HG02798 (cell line): ENCODE results near the gene ETFA.
"Not testable (repeated sequence)": the region's sequence is repeated elsewhere in the genome, so short reads cannot be mapped to it uniquely, and the experiment has no call there.

Experiments used
- ATAC-seq: cut with Tn5 transposase; IDR thresholded peaks from one replicate; pipeline ENCODE4 v1.9.1; 2021; ENCODE audit warnings: mild to moderate bottlenecking; ENCODE audit not compliant: unreplicated experiment, poor library complexity

The ETFA gene

DNA sequence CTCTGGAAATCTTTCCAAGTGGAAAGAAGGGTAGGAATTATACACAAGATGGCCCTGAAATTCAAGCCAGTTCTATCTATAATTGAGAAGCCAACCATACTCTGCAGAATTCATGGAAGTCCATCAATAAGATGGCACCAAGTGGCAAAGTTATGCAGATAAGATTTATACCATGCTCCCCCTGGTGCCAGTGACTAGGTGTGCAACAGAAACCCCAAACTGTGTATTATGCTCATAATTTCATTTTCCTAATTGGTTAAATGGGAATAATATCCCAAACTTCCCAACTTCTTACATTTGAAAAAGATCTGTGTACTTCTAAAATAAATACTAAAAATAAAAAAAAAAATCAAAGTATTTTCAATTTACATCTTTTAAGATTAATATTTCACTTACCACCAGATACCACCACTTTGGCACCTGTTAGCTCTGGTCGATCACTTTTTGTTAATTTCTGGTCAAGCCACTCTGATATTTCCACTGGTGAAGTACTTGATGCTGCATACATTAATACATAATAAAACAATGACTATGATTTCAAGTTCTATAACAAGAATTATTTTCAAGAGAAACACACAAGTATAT lies 25.9 kb downstream of the ETFA start:
- no peak for ATAC-seq

DNA sequence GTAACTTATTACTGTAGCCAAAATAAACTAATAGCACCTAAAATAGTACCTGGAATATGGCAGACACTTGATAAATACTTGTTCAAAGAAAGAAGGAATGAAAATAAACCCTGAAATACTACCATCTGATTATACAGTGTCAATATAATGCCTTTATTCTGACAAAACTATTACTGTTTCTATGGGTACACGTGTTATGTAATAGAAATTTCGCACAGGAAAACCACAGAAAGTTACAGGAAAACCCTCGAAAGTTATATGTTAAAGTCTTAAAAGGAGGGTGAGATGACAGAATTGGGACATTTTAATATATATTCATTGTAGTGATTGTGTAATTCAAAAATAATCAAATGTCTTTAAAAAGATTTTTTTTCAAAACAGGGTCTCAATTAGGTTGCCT lies 28.8 kb downstream of the ETFA start:
- ATAC-seq, result no peak

DNA sequence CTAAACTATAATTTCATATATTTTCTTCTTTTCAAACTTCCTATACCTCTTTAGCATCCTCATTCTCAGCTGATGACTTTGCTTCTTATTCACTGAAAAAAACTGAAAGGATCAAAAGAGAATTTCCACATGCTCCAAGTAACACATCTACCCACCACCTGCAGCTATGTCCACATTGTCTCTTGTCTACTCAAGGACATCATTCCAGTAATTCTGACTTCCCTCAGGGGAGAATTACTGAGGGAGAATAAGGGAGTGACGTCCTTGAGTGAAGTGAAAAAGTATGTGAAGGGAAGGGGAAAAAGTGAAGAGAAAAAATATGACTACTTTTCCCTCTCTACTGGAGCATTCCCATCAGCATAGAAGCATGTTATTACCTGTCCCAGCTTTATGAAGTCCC lies 32.6 kb downstream of the ETFA start:
- ATAC-seq, result no peak

DNA sequence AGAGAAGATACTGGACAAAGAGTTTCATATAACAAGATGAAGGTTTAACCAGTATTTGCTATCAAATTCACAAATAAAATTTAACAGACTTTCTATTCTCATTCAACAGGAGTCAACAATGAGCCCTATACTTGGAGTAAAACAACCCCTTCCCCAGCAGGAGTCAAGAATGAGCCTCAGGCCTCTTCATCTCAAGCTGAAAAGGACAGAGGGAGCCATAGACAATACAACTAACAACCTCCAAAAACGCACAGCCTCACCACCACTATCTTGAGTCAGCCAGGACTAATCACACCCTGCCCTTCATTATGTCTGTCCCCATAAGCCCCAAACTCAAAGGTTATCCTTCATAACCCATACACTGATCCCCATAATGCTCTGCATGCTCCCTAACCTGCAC lies 36.4 kb downstream of the ETFA start:
- ATAC-seq, result no peak

DNA sequence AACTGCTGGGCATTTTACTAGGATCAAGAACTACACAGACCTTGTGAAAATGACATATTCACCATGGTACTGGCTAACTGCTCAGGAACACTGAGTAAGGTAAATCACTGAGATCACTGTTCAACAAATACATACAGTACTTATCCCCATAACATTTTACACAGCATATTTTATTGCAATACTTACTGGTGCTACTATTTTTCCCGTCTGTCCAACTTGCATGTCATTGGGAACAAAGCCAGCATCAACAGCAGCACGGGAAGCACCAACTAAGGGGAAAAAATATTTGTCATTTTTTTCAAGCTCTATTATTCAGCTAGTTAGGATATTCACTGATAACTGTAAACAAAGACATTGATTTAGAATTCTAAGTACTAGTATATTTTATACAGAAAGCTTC lies 37.0 kb downstream of the ETFA start:
- ATAC-seq, result no peak

DNA sequence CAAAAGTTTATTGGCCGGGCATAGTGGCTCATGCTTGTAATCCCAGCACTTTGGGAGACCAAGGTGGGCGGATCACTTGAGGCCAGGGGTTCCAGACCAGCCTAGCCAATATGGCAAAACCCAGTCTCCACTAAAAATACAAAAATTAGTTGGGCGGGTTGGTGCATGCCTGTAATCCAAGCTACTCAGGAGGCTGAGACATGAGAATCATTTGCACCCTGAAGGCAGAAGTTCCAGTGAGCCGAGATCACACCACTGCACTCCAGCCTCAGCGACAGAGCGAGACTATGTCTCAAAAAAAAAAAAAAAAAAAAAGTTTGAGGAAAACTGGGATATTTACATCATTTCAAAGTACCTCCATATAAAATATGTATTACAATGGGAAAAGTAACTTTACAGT lies 40.4 kb downstream of the ETFA start:
- no peak for ATAC-seq

DNA sequence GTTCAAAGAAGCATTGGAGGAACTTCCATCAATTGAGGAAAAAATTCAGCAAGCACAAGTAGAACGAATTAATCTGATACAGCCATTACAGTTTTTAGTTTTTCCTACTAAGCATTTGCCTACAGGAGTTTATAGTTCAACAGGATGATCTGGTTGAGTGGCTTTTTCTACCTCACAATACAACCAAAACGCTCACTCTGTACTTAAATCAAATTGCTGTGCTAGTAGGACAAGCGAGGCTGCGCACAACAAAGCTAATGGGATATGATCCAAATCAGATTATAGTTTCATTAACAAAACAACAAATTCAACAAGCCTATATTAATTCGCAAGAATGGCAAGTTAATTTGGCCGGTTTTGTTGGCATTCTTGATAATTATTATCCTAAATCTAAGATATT lies 44.2 kb downstream of the ETFA start:
- ATAC-seq, result no peak

DNA sequence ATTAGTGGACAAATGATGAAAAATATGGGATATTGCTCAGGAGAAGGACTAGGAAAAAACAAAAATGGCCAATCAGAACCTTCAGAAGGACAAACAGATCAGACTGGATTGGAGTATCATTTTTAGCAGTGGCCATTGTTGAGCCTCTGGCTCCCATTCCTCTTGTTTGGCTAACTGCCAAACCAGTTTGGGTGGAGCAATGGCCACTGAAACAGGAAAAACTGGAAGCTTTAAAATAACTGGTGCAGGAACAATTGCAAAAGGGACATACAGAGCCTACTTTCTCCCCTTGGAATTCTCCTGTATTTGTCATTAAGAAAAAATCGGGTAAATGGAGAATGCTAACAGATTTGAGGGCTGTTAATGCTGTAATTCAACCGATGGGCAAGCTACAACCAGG lies 45.5 kb downstream of the ETFA start:
- not testable (repeated sequence) for ATAC-seq

DNA sequence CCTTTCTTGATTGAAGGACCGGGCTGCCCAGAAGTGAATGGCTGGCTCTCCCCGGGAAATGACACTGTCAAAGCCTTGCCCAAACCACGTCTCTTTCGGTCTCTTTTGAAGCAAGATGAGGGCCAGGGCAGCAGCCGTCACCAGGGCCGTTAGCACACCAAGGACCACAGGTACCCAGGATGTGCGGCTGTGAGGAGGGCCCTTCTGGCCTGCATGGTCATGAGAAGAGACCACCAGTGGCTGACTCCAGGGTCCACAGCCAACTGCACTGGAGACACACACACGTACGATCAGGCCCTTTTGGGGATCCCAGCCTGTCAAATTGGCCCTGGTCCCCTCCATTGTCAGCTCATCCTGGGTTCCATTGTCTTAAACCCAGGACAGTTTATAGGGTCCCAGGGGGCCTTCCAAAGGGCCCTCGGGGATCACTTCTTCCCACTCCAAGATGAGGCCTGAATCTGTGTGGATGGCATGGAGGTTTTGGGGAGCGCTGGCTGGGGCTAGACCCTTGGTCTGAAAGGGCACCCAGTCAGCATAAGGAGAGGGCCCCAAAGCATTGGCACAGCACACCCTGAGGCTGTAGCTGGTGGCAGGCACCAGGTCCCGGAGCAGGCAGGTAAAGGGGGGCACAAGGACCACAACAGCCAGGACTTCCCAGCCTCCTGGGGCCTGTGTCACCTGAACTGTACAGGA lies 50.9 kb downstream of the ETFA start:
- no peak for ATAC-seq

DNA sequence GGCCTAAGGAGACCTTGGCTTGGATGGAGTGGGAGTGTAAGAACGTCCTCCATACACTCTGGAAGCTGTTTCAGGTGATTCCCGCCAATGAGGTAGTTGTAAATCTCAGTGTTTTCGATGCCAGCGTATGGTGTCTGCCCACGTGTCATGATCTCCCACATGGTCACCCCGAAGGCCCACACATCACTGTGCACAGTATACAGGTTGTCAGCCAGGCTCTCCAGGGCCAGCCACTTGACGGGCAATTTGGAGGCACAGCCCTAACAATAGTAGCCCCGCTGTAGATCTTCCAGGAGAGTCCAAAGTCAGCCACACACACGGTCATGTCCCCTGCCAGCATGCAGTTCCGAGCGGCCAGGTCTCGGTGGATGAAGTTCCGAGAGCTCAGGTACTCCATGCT lies 51.9 kb downstream of the ETFA start:
- ATAC-seq, result no peak

DNA sequence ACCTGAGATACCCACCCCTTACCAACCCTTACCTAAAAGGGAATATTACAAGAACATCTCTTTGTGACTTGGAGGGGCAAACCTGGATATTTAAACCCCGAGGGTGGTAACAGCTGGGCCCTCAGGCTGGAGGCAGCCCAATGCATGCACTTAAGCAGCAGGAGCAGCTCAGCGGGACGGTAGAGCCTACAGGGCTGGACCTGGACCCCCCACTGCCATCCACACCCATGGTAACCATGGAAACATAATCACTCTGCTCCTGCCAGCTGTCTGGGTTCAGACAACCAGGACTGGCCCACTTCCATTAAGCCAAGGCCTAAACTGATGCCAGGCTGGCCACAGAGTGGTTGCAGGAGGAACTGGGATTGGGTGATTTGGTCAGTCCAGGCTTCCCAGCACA lies 52.8 kb downstream of the ETFA start:
- ATAC-seq, result no peak

DNA sequence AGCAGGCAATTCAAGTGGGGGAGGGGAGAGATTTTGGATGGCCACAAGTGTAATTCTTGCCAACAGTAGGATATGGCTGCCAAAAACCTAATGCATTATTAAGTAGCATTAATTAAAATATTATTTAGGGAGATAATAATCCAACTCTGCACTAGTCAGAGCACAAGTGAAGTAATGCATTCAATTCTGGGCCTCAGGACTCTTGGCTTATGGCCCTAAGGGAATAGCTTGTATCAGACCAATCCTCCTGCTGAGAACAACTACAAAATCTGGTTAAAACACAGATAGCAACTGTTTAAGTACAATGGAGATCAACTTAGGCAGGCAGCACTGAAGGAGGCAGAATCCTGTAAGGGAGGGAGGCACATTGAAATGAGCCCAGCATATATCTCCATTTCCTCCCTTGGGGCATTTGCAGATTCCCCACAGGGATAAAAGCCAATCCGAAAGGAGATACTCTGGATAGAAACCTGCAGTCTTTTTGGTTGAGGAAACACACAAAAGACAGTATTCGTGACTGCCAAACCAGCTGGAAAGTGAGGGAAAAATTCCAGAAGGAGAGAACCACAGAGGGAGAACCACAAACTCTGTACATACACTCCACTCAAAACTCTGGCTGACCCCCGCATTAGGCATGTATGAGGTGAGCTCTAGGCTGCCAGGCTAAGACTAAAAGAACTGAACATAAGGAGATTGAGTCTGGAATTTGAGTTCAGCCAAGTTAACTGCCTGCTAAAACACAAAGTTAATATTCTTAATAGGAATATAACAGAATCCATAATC lies 57.4 kb downstream of the ETFA start:
- no peak for ATAC-seq

DNA sequence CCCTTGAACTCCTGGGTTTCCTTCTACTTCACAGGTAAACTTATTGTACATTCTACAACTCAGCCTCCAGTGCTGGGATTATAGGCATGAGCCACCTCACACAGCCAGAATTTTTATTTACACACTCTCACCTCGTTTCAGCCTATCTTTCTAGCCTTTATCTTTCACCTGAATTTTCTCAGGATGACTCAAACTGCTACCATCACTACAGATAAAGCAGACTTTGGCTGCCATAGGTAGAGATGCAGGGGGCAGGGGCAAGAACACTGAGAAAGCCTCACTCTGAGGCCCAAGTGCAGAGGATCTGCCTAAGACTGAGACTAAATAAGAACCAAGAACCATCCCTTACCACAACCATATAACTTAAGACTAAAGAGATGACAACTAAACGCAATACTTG lies 59.0 kb downstream of the ETFA start:
- ATAC-seq, result no peak

DNA sequence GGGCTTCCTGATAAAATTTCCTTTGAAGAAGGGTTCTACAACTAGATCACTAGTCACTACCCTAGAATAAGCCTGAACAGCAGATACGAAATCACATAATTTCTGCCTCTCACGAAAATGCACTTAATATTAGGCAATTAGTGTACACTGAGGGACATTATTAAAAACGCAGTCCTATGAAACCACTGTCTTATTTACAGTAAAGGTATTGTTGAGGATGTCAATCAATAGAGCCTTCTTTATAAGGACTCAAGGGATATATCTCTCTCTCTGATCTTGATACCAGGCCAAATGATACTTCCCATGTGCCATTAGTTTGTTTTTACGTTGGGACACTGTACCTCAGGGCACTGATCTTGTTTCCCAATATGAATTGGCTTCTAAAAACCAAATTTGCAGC lies 59.6 kb downstream of the ETFA start:
- ATAC-seq, result no peak

DNA sequence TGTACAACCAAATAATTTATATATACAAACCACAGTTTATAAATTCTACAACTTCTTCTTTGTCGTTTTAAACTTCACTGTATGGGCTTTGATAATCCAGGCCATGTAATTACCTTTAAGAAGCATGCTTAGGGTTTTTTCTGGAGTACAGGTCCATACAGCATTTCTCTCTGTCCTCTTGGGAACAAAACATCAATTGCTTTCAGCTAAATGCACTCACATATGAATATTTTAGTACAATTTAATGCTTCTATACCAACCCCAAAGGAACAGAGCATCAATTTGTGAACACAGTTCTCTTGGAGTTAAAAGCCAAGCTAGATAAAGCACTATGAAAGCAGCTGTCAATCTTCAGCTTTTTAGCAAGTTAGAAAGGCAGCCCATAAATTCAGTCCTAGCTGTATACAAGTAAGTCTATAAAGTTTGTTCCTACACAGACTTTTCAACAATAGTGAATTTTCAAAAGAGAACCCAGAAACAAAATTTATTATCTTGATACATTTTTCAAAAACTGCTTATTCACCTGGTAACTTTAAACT lies 66.1 kb downstream of the ETFA start:
- ATAC-seq, result no peak

DNA sequence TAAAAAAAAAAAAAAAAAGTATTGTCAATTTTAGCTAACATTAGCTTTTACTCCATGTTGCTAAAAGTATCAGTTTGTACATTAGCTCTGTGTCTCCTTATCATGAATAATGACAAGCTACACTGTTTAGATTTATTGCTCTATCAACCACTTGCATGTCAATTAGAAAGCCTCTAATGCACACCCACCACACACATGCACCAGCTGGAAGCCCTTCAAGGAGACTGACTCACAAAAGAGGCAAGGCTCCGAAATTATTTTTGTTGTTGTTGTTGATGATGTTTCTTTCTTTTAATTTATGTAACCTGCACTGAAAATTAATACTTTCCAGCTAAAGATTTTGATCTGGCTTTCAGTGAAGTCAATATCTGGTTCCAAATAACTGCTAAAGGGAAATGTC lies 71.5 kb downstream of the ETFA start:
- ATAC-seq, result no peak

DNA sequence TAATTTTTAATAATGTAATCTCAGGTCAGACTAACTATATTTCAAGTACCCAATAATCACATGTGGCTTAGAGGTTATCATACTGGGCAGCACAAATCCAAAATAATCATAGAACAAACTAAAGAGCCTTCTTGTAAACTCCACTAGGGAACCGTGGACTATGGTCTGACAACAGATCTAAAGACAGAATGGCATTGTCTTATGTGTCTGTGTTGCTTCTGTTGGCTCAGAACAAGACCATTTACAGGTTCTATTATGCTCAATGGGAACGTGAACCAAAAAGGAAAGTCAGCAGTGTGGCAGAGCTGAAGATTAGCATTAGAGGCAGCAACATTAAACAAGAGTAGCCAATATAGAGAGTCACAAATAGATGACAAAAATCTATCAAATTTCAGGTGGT lies 74.9 kb downstream of the ETFA start:
- no peak for ATAC-seq

DNA sequence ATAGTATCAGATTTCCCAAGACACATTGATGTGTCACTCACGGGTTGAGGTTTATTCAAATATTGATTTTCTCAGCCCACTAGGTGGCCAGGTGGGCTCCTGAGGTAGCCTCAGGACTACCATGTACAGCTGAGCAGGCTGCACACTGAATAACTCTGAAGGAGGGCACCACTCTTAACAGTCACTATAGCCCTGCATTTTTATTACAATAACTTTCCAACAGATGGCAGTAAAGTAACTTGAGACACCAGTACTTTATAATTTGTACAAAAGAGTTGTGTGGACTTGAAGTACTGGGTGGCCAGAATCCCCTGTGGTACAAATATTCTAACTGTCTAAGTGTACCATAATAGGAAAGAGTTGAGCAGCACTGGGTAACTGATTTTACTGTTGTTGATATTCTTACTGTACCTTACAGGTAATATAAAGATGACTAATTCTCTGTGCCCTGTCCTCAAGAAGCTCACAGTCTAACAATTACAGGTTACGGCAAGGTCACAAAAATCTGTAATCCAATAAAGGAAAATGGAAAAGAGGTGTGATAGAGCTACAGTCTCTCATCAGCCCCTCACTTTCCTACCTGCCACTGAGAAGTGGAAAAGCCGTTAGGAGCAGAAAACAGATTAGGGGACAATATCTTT lies 76.0 kb downstream of the ETFA start:
- no peak for ATAC-seq

DNA sequence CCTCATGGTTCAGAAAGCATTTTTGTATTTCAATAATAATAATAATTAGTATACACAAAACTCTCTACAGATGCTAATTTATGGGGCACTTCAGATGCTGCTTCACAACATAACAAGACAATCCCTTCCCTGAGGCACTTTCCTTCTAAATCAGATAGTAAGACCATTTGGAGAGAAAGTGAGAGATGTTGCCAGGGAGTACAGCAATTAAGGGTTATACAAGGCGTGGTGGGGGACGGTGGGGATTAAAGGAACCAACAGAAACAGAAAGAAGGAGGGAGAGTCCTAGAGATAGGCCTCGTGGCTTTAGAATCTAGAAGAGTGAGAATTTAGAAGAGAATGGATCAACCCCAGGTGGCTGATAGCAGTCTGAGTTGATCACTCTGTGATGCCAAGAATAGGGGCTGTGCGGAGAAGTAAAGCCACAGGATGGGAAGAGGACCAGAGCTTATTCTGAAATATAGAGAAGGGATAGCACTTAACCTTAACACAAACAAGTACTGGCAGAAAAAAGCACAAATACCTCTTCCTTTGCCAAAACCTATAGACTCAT lies 76.9 kb downstream of the ETFA start:
- no peak for ATAC-seq

DNA sequence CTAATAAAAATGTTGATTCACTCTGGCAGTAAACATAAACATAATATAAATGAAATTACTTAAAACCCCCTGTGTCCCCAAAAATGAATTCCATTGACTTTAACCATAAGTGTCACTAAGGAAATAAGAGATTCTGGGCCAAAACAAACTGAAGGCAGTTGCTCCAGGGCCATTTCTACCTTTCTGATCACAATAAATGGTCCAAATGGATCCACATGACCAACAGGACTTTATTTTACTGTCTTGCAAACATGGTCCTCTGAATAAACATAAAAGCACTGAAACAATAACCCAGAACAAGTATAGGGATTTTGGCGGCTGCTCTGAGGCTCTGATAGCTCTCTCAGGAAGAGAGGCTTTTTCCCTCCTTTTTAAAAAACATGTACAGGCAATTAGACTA lies 77.3 kb downstream of the ETFA start:
- no peak for ATAC-seq

DNA sequence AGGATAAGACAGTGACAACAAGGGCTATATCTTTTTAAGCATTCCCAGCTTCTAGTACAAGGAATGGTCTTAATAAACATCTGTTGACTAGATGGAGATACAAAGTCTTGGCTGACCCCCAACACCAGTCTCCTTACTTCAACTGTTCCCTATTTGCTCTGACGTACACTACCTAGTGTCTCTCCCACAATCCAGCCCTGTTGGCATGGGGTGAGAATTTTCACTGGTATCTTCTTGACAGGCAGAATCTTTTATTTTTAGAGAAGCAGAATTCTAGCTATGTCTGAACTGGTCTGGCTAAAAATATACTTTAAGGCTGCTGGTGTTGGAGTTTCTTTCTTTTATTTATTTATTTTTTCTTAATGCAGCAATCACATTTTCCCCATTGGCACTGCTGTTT lies 82.0 kb downstream of the ETFA start:
- ATAC-seq, result no peak
